ENCODE data around the gene NEK10. TPM values are rescaled to one million over a fixed set of nuclear protein-coding genes. Genes with fewer than 3 reads are reported as not detected.
"Not testable (repeated sequence)": the region's sequence is repeated elsewhere in the genome, so short reads cannot be mapped to it uniquely, and the experiment has no call there.

Gene NEK10
- total RNA-seq, 1 experiment from 2014 or later, result 1.7 TPM

DNA sequence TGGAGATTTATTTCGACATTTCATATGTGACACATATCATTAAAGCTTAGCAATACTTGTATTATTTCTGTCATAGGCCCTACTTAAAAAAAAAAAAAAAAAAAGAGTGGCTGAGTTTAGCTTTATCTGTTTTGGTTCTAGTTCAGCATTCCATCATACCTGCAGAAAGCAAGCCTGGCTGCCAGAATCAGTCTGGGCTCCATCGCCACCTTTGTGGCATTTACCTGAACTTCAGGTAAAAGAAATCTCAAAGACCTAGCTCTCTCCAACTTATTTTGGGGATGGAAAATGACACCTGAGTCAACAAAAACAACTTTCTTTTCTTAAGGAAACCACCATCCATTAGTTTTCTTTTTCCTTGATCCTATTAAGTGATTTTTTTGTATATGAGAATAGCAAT, 82.1 kb downstream of the NEK10 start:
- BruUV-seq (replicated peaks), result no TSS peak
- CTCF ChIA-PET, result interaction anchor here (0.7 to 1.1 kb wide), 4 partner anchors 33 to 1041 kb away, joined by 4 to 8 read pairs (median 4); no protein-coding TSS in a partner anchor
- peaks cover 9% of the 10 kb centered on the region for H3K4me1 Mint-ChIP-seq (ENCODE audit: low read depth, unreplicated experiment)
- peaks cover 2% of the 10 kb centered on the region for H3K9me3 Mint-ChIP-seq (ENCODE audit: low read depth, unreplicated experiment)
- no peak for DNase-seq
- TF ChIP-seq, protein P1, sequence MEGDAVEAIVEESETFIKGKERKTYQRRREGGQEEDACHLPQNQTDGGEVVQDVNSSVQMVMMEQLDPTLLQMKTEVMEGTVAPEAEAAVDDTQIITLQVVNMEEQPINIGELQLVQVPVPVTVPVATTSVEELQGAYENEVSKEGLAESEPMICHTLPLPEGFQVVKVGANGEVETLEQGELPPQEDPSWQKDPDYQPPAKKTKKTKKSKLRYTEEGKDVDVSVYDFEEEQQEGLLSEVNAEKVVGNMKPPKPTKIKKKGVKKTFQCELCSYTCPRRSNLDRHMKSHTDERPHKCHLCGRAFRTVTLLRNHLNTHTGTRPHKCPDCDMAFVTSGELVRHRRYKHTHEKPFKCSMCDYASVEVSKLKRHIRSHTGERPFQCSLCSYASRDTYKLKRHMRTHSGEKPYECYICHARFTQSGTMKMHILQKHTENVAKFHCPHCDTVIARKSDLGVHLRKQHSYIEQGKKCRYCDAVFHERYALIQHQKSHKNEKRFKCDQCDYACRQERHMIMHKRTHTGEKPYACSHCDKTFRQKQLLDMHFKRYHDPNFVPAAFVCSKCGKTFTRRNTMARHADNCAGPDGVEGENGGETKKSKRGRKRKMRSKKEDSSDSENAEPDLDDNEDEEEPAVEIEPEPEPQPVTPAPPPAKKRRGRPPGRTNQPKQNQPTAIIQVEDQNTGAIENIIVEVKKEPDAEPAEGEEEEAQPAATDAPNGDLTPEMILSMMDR (IDR thresholded peaks at IDR 0.05; ENCODE audit: unreplicated experiment), result no peak
- no peak overlapping the region for H3K27ac Mint-ChIP-seq (ENCODE audit: unreplicated experiment)
- H3K4me3 Mint-ChIP-seq (ENCODE audit: low read depth, unreplicated experiment), result no peak overlapping the region
- H3K36me3 Mint-ChIP-seq (ENCODE audit: insufficient read depth, unreplicated experiment), result no peaks in the 10 kb centered on the region
- intact Hi-C loops (cut with micrococcal nuclease; ENCODE audit: unreplicated experiment), result no loop called here
- no peaks in the 10 kb centered on the region for H3K27me3 Mint-ChIP-seq (ENCODE audit: unreplicated experiment)

DNA sequence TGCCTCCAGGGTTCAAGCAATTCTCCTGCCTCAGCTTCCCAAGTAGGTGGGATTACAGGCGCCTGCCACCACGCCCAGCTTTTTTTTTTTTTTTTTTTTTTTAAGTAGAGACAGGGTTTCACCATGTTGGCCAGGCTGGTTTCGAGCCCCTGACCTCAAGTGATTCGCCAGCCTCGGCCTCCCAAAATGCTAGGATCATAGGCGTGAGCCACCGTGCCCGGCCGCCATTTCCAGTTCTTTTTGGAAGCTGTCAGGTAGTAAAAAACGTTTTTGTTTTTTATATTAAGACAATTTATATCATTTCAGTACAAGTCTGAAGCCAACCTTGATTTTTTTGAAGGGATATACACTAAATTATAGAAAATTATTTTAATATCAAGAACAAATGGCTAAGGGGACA, 82.7 kb downstream of the NEK10 start:
- CTCF ChIA-PET, result interaction anchor here (0.7 to 1.0 kb wide), 2 partner anchors 83 to 646 kb away, joined by 5 to 8 read pairs; no protein-coding TSS in a partner anchor
- BruUV-seq (replicated peaks), result not testable (repeated sequence)

DNA sequence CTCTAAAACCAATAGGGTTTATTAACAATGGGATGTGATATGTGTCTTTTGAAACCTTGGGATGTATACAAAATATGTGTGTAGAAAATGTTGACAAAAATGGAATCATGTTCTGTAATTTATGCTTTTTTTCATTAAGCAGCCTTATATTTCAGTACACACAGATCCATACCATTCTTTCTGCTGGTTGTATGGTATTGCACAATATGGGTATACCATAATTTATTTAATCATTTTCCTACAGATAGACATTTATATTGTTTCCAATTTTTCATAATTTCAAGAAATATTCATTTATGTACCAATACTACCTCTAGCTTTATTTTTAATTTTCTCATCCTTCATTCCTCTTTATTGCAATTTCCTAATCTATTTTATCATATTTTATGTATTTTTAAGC, 83.5 kb downstream of the NEK10 start:
- intact Hi-C loops (cut with micrococcal nuclease; ENCODE audit: unreplicated experiment), result no loop called here
- no peak overlapping the region for H3K27ac Mint-ChIP-seq (ENCODE audit: unreplicated experiment)
- CTCF ChIA-PET, result interaction anchor here (0.7 kb wide), 1 partner anchor 645 kb away, joined by 5 read pairs; no protein-coding TSS in a partner anchor
- DNase-seq, result no peak
- H3K9me3 Mint-ChIP-seq (ENCODE audit: low read depth, unreplicated experiment), result peaks cover 2% of the 10 kb centered on the region
- H3K4me3 Mint-ChIP-seq (ENCODE audit: low read depth, unreplicated experiment), result no peak overlapping the region
- TF ChIP-seq, protein P1 (IDR thresholded peaks at IDR 0.05; ENCODE audit: unreplicated experiment), result no peak
- no peaks in the 10 kb centered on the region for H3K36me3 Mint-ChIP-seq (ENCODE audit: insufficient read depth, unreplicated experiment)
- no TSS peak for BruUV-seq (replicated peaks)
- peaks cover 14% of the 10 kb centered on the region for H3K4me1 Mint-ChIP-seq (ENCODE audit: low read depth, unreplicated experiment)
- no peaks in the 10 kb centered on the region for H3K27me3 Mint-ChIP-seq (ENCODE audit: unreplicated experiment)

More for the DNA sequence above, 82.7 kb downstream of the NEK10 start:
- H3K4me3 Mint-ChIP-seq (ENCODE audit: low read depth, unreplicated experiment); H3K27me3 Mint-ChIP-seq (ENCODE audit: unreplicated experiment); intact Hi-C loops (cut with micrococcal nuclease; ENCODE audit: unreplicated experiment); H3K9me3 Mint-ChIP-seq (ENCODE audit: low read depth, unreplicated experiment); H3K36me3 Mint-ChIP-seq (ENCODE audit: insufficient read depth, unreplicated experiment); DNase-seq; H3K27ac Mint-ChIP-seq (ENCODE audit: unreplicated experiment): not testable (repeated sequence)
- peaks cover 14% of the 10 kb centered on the region for H3K4me1 Mint-ChIP-seq (ENCODE audit: low read depth, unreplicated experiment)

DNA sequence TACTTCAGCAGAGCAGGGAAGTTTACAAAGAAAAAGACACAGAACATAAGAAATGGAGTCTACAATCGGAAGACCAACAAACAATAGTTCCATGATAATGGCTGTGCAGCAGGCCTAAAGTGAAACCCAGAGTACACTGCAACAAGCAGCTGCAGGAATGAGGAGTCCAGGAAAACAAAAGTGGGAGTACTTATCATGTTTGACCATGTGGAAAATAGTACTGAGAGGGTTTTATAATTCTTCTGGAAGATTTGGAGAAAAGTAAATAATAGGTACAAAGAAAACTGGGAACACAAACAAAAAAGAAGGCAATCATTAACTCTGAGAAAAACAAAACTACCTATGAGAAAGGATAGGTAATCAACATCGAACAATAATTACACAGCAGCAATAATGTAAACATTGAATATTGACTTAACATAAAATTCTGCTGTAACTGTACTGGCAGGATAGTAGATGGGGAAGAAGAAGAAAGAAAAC, 87.5 kb downstream of the NEK10 start:
- no peaks in the 10 kb centered on the region for H3K36me3 Mint-ChIP-seq (ENCODE audit: insufficient read depth, unreplicated experiment)
- no peaks in the 10 kb centered on the region for H3K27me3 Mint-ChIP-seq (ENCODE audit: unreplicated experiment)
- CTCF ChIA-PET, result no interaction called here
- no TSS peak for BruUV-seq (replicated peaks)
- H3K4me3 Mint-ChIP-seq (ENCODE audit: low read depth, unreplicated experiment), result no peak overlapping the region
- H3K27ac Mint-ChIP-seq (ENCODE audit: unreplicated experiment), result no peak overlapping the region
- no peak for DNase-seq
- TF ChIP-seq, protein P1 (IDR thresholded peaks at IDR 0.05; ENCODE audit: unreplicated experiment), result no peak
- intact Hi-C loops (cut with micrococcal nuclease; ENCODE audit: unreplicated experiment), result no loop called here
- peaks cover 8% of the 10 kb centered on the region for H3K4me1 Mint-ChIP-seq (ENCODE audit: low read depth, unreplicated experiment)
- no peaks in the 10 kb centered on the region for H3K9me3 Mint-ChIP-seq (ENCODE audit: low read depth, unreplicated experiment)

DNA sequence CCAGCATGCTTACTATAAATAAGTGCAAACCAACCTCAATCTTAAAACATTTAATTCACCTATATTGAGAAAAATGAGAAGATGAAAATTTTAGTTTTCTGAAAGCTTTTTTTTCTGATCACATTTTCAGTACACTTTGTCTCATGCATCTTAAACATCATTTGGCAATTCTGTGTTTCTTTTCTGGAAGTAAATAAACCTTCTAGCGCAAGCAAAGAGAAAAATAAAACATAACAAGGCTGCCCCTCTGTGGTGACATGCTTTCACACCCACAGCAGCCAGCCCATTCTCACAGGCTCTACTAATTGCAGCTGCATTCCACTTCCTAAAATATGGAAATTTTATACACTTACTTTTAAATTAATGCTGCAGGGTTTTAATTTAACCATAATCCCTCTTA, 90.1 kb downstream of the NEK10 start:
- intact Hi-C loops (cut with micrococcal nuclease; ENCODE audit: unreplicated experiment), result loop anchor here (1.0 kb wide), 1 partner anchor 145 kb away; no protein-coding TSS in a partner anchor

More for the DNA sequence above, 90.1 kb downstream of the NEK10 start:
- H3K4me1 Mint-ChIP-seq (ENCODE audit: low read depth, unreplicated experiment), result peaks cover 8% of the 10 kb centered on the region
- H3K36me3 Mint-ChIP-seq (ENCODE audit: insufficient read depth, unreplicated experiment), result no peaks in the 10 kb centered on the region
- no peak for DNase-seq
- H3K27ac Mint-ChIP-seq (ENCODE audit: unreplicated experiment), result no peak overlapping the region
- no peaks in the 10 kb centered on the region for H3K27me3 Mint-ChIP-seq (ENCODE audit: unreplicated experiment)
- no peak overlapping the region for H3K4me3 Mint-ChIP-seq (ENCODE audit: low read depth, unreplicated experiment)
- no TSS peak for BruUV-seq (replicated peaks)
- no peaks in the 10 kb centered on the region for H3K9me3 Mint-ChIP-seq (ENCODE audit: low read depth, unreplicated experiment)
- TF ChIP-seq, protein P1 (IDR thresholded peaks at IDR 0.05; ENCODE audit: unreplicated experiment), result no peak
- CTCF ChIA-PET, result no interaction called here
